Activated CD8-positive, alpha-beta T cell treated with anti-CD3 and anti-CD28 coated beads for 36 hours (primary cell): ENCODE results near the gene PRKAG2. TPM values are rescaled to one million over a fixed set of nuclear protein-coding genes. Genes with fewer than 3 reads are reported as not detected.

Experiments used
- ATAC-seq: fragments of 200-7000 bp; cut with Tn5 transposase; one replicate; pipeline ENCODE4 v1.10.0; 2021; ENCODE audit warnings: mild to moderate bottlenecking, moderate library complexity
- CTCF ChIA-PET: fragments of 350-600 bp; sonication (Branson Sonifier 250); formaldehyde crosslinking; loops from one replicate; lab custom pipeline; 2021; ENCODE audit warnings: antibody characterized with exemption; lab: Charles Lee
- POLR2A ChIA-PET: fragments of 350-600 bp; sonication (Branson Sonifier 250); formaldehyde crosslinking; loops from one replicate; lab custom pipeline; 2021; ENCODE audit warnings: antibody characterized with exemption; lab: Charles Lee
- DNase-seq: peaks from one replicate; pipeline ENCODE4 v3.0.0-alpha.2; 2020
- H3K27ac Mint-ChIP-seq: one replicate; pipeline ENCODE4 v1.8.0; 2021; ENCODE audit warnings: mild to moderate bottlenecking, mixed read lengths
- H3K27me3 Mint-ChIP-seq: one replicate; pipeline ENCODE4 v1.8.0; 2021; ENCODE audit warnings: mixed read lengths
- H3K36me3 Mint-ChIP-seq: one replicate; pipeline ENCODE4 v1.8.0; 2021; ENCODE audit warnings: low read depth, mixed read lengths
- H3K4me1 Mint-ChIP-seq: one replicate; pipeline ENCODE4 v1.8.0; 2021; ENCODE audit warnings: low read depth, mixed read lengths
- H3K4me3 Mint-ChIP-seq: one replicate; pipeline ENCODE4 v1.8.0; 2021; ENCODE audit warnings: mild to moderate bottlenecking, moderate library complexity, mixed read lengths
- H3K9me3 Mint-ChIP-seq: one replicate; pipeline ENCODE4 v1.8.0; 2021; ENCODE audit warnings: mixed read lengths
- intact Hi-C: fragments of 100-400 bp; cut with micrococcal nuclease; formaldehyde crosslinking; loops from one replicate; pipeline ENCODE4 v1.10.0; 2022
- total RNA-seq, 2 experiments: library from RNA; stranded (reverse); gene quantifications; one replicate each; pipeline ENCODE4 v1.2.3, GENCODE V29; 2021
- TF ChIP-seq, protein P1 (sequence below): fragments of 200-600 bp; IDR thresholded peaks from one replicate; pipeline ENCODE4 v1.8.0; 2022; ENCODE audit warnings: antibody characterized with exemption, mild to moderate bottlenecking

The PRKAG2 gene
- total RNA-seq, 2 experiments from 2014 or later, result 17.0 to 19.2 TPM

DNA sequence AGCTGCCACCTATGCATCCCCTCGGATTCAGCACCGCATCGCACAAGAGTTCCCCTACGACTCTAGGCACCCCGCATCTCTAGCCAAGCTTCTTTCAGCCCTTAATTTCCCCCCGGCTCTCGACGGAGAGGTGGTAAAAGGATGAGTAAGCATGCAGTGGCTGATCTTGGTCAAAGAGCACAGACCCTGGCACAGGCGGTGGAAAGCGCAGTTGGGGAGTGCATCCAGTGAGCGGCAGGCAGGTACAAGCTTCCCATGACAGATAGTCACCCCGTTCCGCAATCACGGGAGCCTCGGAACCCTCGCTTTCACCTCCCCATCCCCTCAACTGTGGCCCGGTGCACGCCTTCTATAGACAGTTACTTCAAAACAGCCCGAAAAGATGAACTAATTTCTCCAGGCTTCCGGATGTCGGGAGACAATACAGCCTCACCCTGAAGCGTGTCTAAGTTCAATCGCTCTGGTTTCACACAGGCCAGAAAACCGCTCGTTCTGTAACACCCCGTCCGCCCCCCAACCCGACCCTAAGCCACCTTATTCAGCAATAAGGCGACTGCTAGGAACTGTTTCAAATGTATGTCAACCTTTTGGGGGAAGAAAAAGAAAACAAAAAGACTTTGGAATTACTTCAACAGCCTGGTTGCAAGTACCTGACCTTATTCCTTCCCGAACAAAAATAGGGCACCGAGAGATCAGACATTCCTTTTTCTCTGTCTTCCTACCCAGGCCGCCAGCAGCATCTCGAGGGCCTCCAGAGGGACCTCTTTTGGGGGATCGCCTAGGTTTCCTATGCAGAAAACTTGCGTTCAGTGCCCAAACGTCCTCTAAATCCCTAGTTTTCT, 358.6 kb downstream of the PRKAG2 start:
- Mint-ChIP-seq H3K27me3 (no peaks in the 10 kb centered on the region), H3K4me3 (peak overlapping the region; percentile 95), H3K4me1 (peaks cover 46% of the 10 kb centered on the region), H3K36me3 (peaks cover 23% of the 10 kb centered on the region), H3K9me3 (no peaks in the 10 kb centered on the region), H3K27ac (peak overlapping the region; percentile 90)
- peak; percentile 81 for DNase-seq
- ChIA-PET POLR2A (interaction anchor here (0.7 to 4.3 kb wide), 10 partner anchors 11 to 333 kb away, joined by 3 to 21 read pairs (median 3); no protein-coding TSS in a partner anchor), CTCF (interaction anchor here (3.7 kb wide), 1 partner anchor 114 kb away, joined by 17 read pairs; no protein-coding TSS in a partner anchor)
- TF ChIP-seq, protein P1, sequence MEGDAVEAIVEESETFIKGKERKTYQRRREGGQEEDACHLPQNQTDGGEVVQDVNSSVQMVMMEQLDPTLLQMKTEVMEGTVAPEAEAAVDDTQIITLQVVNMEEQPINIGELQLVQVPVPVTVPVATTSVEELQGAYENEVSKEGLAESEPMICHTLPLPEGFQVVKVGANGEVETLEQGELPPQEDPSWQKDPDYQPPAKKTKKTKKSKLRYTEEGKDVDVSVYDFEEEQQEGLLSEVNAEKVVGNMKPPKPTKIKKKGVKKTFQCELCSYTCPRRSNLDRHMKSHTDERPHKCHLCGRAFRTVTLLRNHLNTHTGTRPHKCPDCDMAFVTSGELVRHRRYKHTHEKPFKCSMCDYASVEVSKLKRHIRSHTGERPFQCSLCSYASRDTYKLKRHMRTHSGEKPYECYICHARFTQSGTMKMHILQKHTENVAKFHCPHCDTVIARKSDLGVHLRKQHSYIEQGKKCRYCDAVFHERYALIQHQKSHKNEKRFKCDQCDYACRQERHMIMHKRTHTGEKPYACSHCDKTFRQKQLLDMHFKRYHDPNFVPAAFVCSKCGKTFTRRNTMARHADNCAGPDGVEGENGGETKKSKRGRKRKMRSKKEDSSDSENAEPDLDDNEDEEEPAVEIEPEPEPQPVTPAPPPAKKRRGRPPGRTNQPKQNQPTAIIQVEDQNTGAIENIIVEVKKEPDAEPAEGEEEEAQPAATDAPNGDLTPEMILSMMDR, result no peak
- intact Hi-C loops, result loop anchor here (5.0 kb wide), 2 partner anchors 46 to 114 kb away; no protein-coding TSS in a partner anchor
- ATAC-seq, result peak; percentile 15

- Mint-ChIP-seq H3K9me3 (no peaks in the 10 kb centered on the region), H3K36me3 (peaks cover 27% of the 10 kb centered on the region), H3K4me3 (peak overlapping the region; percentile 95), H3K27me3 (no peaks in the 10 kb centered on the region), H3K27ac (peak overlapping the region; percentile 90), H3K4me1 (peaks cover 50% of the 10 kb centered on the region)
- CTCF ChIA-PET, result interaction anchor here (1.2 to 3.7 kb wide), 2 partner anchors 21 to 114 kb away, joined by 3 to 17 read pairs; no protein-coding TSS in a partner anchor
- ATAC-seq (no peak), DNase-seq (no peak)
- TF ChIP-seq, protein P1, result no peak
- intact Hi-C loops, result loop anchor here (5.0 kb wide), 2 partner anchors 45 to 115 kb away; no protein-coding TSS in a partner anchor
- POLR2A ChIA-PET, result interaction anchor here (0.7 to 4.3 kb wide), 9 partner anchors 11 to 334 kb away, joined by 3 to 21 read pairs (median 3); no protein-coding TSS in a partner anchor
Observed at GRCh38 chr7:151517601-151518104, 359.3 kb downstream of the PRKAG2 start.

GRCh38 chr7:151515276-151515565, 361.7 kb downstream of the PRKAG2 start:
- H3K4me1 Mint-ChIP-seq, result peaks cover 64% of the 10 kb centered on the region
- DNase-seq (no peak), ATAC-seq (no peak)
- intact Hi-C loops, result loop anchor here (5.0 kb wide), 2 partner anchors 43 to 117 kb away; no protein-coding TSS in a partner anchor
- ChIA-PET CTCF (no interaction called here), POLR2A (interaction anchor here (1.0 kb wide), 1 partner anchor 9 kb away, joined by 4 read pairs; no protein-coding TSS in a partner anchor)
- TF ChIP-seq, protein P1, result no peak
- peak overlapping the region; percentile 5 for H3K27ac Mint-ChIP-seq
- H3K36me3 Mint-ChIP-seq, result peaks cover 32% of the 10 kb centered on the region
- no peak overlapping the region for H3K4me3 Mint-ChIP-seq
- H3K27me3 Mint-ChIP-seq, result no peaks in the 10 kb centered on the region
- no peaks in the 10 kb centered on the region for H3K9me3 Mint-ChIP-seq

GRCh38 chr7:151514461-151515275, 362.2 kb downstream of the PRKAG2 start:
- peaks cover 36% of the 10 kb centered on the region for H3K36me3 Mint-ChIP-seq
- no peaks in the 10 kb centered on the region for H3K27me3 Mint-ChIP-seq
- intact Hi-C loops, result loop anchor here (5.0 kb wide), 2 partner anchors 42 to 118 kb away; no protein-coding TSS in a partner anchor
- peak overlapping the region; percentile 5 for H3K27ac Mint-ChIP-seq
- CTCF ChIA-PET, result interaction anchor here (1.0 to 1.8 kb wide), 2 partner anchors 66 to 245 kb away, joined by 3 to 6 read pairs; no protein-coding TSS in a partner anchor
- POLR2A ChIA-PET, result no interaction called here
- no peak overlapping the region for H3K4me3 Mint-ChIP-seq
- TF ChIP-seq, protein P1, result no peak
- H3K4me1 Mint-ChIP-seq, result peaks cover 66% of the 10 kb centered on the region
- DNase-seq (no peak), ATAC-seq (no peak)
- no peaks in the 10 kb centered on the region for H3K9me3 Mint-ChIP-seq
